Neural cell (in vitro differentiated cells): ENCODE data around the gene EEIG2. TPM values are rescaled to one million over a fixed set of nuclear protein-coding genes. Genes with fewer than 3 reads are reported as not detected.

Experiments used
- H2AFZ ChIP-seq: fragments of 200-600, 300-800 bp; sonication (generic), shearing (Covaris generic); 2 replicates; pipeline ENCODE4 v1.6.0; 2014; ENCODE audit warnings: low read depth, mild to moderate bottlenecking, antibody characterized with exemption, low read length, moderate library complexity
- H3F3A ChIP-seq: fragments of 200-600 bp; shearing (Covaris generic); 2 replicates; pipeline ENCODE4 v1.6.1; 2016; ENCODE audit warnings: mild to moderate bottlenecking, moderate library complexity, mixed read lengths, antibody characterized with exemption, low read length; ENCODE audit not compliant: insufficient read depth, poor library complexity, severe bottlenecking
- H3K27ac ChIP-seq: fragments of 200-600, 300-800 bp; sonication (generic), shearing (Covaris generic); 2 replicates; pipeline ENCODE4 v1.5.1; 2014; ENCODE audit warnings: mild to moderate bottlenecking, low read length, moderate library complexity
- H3K27me3 ChIP-seq: fragments of 300-800, 200-600 bp; sonication (generic), shearing (Covaris generic); 2 replicates; pipeline ENCODE4 v1.6.0; 2014; ENCODE audit warnings: mild to moderate bottlenecking, low read depth, low read length, moderate library complexity; ENCODE audit not compliant: insufficient read depth
- H3K36me3 ChIP-seq: fragments of 300-800, 200-600 bp; sonication (generic), shearing (Covaris generic); 2 replicates; pipeline ENCODE4 v1.5.1; 2014; ENCODE audit warnings: mild to moderate bottlenecking, antibody characterized with exemption, low read length, moderate library complexity; ENCODE audit not compliant: insufficient read depth
- H3K4me2 ChIP-seq: fragments of 300-800, 200-600 bp; sonication (generic), shearing (Covaris generic); 2 replicates; pipeline ENCODE4 v1.6.0; 2014; ENCODE audit warnings: mild to moderate bottlenecking, low read length
- H3K4me3 ChIP-seq: fragments of 300-800, 200-600 bp; sonication (generic), shearing (Covaris generic); 2 replicates; pipeline ENCODE4 v1.5.1; 2014; ENCODE audit warnings: mild to moderate bottlenecking, low read length, moderate library complexity
- H3K79me2 ChIP-seq: fragments of 200-600 bp; shearing (Covaris generic); replicated peaks from 2 replicates; pipeline ENCODE4 v1.6.0; 2014; ENCODE audit warnings: mild to moderate bottlenecking, low read length, moderate library complexity; ENCODE audit not compliant: insufficient read depth
- H3K9ac ChIP-seq: fragments of 300-800, 200-600 bp; sonication (generic), shearing (Covaris generic); 2 replicates; pipeline ENCODE4 v1.6.1; 2016; ENCODE audit warnings: mild to moderate bottlenecking, low read length, mixed read lengths
- H3K9me2 ChIP-seq: fragments of 200-600 bp; shearing (Covaris generic); 2 replicates; pipeline ENCODE4 v1.6.1; 2016; ENCODE audit warnings: mild to moderate bottlenecking, low read length, mixed read lengths; ENCODE audit not compliant: insufficient read depth
- H3K9me3 ChIP-seq: fragments of 200-600, 300-800 bp; sonication (generic), shearing (Covaris generic); 2 replicates; pipeline ENCODE4 v1.6.1; 2016; ENCODE audit warnings: mild to moderate bottlenecking, mixed run types, low read length, moderate library complexity, mixed read lengths
- H4K20me1 ChIP-seq: fragments of 200-600 bp; shearing (Covaris generic); 2 replicates; pipeline ENCODE4 v1.6.1; 2016; ENCODE audit warnings: mild to moderate bottlenecking, mixed run types; ENCODE audit not compliant: insufficient read depth
- EP300 ChIP-seq: fragments of 450-650 bp; conservative IDR thresholded peaks from 2 replicates; pipeline ENCODE4 v1.6.1; 2014; ENCODE audit warnings: antibody characterized with exemption, mild to moderate bottlenecking, moderate library complexity; ENCODE audit not compliant: poor library complexity, severe bottlenecking
- EZH2 ChIP-seq: fragments of 200-600, 300-800 bp; shearing (Covaris generic), sonication (generic); IDR thresholded peaks from 2 replicates; pipeline ENCODE4 v1.6.1; 2014; ENCODE audit warnings: antibody characterized with exemption, low read length, borderline replicate concordance, mild to moderate bottlenecking; ENCODE audit not compliant: insufficient read depth, poor library complexity, severe bottlenecking
- MXI1 ChIP-seq: fragments of 450-650 bp; conservative IDR thresholded peaks from 2 replicates; pipeline ENCODE4 v1.6.1; 2014; ENCODE audit warnings: antibody characterized with exemption, mild to moderate bottlenecking; ENCODE audit not compliant: poor library complexity, severe bottlenecking
- POLR2AphosphoS5 ChIP-seq: IDR thresholded peaks from 2 replicates; pipeline ENCODE4 v1.6.1; 2012
- RAD21 ChIP-seq: fragments of 450-650 bp; conservative IDR thresholded peaks from 2 replicates; pipeline ENCODE4 v1.6.1; 2014; ENCODE audit warnings: antibody characterized with exemption, mild to moderate bottlenecking, moderate library complexity
- SMC3 ChIP-seq: fragments of 450-650 bp; conservative IDR thresholded peaks from 2 replicates; pipeline ENCODE4 v1.6.1; 2014; ENCODE audit warnings: antibody characterized with exemption, mild to moderate bottlenecking, moderate library complexity; ENCODE audit not compliant: poor library complexity
- TAF1 ChIP-seq: IDR thresholded peaks from 2 replicates; pipeline ENCODE4 v1.6.1; 2012; ENCODE audit warnings: low read depth
- polyA minus RNA-seq: library from RNA; depleted of rRNA, polyadenylated mRNA; stranded (reverse); fragments of >200 nt; gene quantifications from 2 replicates; pipeline ENCODE4 v1.2.3, GENCODE V29; 2014
- polyA plus RNA-seq: library from polyadenylated mRNA; depleted of rRNA; stranded (reverse); fragments of >200 nt; gene quantifications from 2 replicates; pipeline ENCODE4 v1.2.3, GENCODE V29; 2014
- TF ChIP-seq, protein P1 (sequence below): fragments of 450-650 bp; IDR thresholded peaks from 2 replicates; pipeline ENCODE4 v1.5.1; 2014; ENCODE audit warnings: antibody characterized with exemption, mild to moderate bottlenecking, moderate library complexity; ENCODE audit not compliant: poor library complexity, severe bottlenecking
- TF ChIP-seq, protein P2 (sequence below): IDR thresholded peaks from 2 replicates; pipeline ENCODE4 v1.6.1; 2012; ENCODE audit warnings: borderline replicate concordance

The EEIG2 gene
- polyA plus RNA-seq (13.1 and 13.2 TPM in 2 replicates), polyA minus RNA-seq (20.5 and 21.0 TPM in 2 replicates)

- Histone ChIP-seq H3K9me2 (no peaks in the 10 kb centered on the region), H4K20me1 (no peaks in the 10 kb centered on the region), H3K27ac (no peak within 1 kb of the TSS), H3K9me3 (no peaks in the 10 kb centered on the region), H3K4me3 (peak within 1 kb of the TSS; percentile 84), H3K9ac (peak within 1 kb of the TSS; percentile 67), H2AFZ (peak within 1 kb of the TSS; percentile 43), H3K36me3 (no peaks in the 10 kb centered on the region), H3F3A (no peaks in the 10 kb centered on the region), H3K4me2 (peak within 1 kb of the TSS; percentile 94), H3K79me2 (peaks cover 10% of the 10 kb centered on the region), H3K27me3 (no peaks in the 10 kb centered on the region)
- TF ChIP-seq TAF1 (no peak), EP300 (peak; percentile 20), SMC3 (no peak), MXI1 (peak; percentile 48), POLR2AphosphoS5 (peak; percentile 67), RAD21 (peak; percentile 31), EZH2 (no peak)
- TF ChIP-seq, protein P1, sequence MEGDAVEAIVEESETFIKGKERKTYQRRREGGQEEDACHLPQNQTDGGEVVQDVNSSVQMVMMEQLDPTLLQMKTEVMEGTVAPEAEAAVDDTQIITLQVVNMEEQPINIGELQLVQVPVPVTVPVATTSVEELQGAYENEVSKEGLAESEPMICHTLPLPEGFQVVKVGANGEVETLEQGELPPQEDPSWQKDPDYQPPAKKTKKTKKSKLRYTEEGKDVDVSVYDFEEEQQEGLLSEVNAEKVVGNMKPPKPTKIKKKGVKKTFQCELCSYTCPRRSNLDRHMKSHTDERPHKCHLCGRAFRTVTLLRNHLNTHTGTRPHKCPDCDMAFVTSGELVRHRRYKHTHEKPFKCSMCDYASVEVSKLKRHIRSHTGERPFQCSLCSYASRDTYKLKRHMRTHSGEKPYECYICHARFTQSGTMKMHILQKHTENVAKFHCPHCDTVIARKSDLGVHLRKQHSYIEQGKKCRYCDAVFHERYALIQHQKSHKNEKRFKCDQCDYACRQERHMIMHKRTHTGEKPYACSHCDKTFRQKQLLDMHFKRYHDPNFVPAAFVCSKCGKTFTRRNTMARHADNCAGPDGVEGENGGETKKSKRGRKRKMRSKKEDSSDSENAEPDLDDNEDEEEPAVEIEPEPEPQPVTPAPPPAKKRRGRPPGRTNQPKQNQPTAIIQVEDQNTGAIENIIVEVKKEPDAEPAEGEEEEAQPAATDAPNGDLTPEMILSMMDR, result peak; percentile 88
- TF ChIP-seq, protein P2, sequence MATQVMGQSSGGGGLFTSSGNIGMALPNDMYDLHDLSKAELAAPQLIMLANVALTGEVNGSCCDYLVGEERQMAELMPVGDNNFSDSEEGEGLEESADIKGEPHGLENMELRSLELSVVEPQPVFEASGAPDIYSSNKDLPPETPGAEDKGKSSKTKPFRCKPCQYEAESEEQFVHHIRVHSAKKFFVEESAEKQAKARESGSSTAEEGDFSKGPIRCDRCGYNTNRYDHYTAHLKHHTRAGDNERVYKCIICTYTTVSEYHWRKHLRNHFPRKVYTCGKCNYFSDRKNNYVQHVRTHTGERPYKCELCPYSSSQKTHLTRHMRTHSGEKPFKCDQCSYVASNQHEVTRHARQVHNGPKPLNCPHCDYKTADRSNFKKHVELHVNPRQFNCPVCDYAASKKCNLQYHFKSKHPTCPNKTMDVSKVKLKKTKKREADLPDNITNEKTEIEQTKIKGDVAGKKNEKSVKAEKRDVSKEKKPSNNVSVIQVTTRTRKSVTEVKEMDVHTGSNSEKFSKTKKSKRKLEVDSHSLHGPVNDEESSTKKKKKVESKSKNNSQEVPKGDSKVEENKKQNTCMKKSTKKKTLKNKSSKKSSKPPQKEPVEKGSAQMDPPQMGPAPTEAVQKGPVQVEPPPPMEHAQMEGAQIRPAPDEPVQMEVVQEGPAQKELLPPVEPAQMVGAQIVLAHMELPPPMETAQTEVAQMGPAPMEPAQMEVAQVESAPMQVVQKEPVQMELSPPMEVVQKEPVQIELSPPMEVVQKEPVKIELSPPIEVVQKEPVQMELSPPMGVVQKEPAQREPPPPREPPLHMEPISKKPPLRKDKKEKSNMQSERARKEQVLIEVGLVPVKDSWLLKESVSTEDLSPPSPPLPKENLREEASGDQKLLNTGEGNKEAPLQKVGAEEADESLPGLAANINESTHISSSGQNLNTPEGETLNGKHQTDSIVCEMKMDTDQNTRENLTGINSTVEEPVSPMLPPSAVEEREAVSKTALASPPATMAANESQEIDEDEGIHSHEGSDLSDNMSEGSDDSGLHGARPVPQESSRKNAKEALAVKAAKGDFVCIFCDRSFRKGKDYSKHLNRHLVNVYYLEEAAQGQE, result no peak
Measured at GRCh38 chr1:108559215-108560186, at the start of gene EEIG2. EEIG2 (plus strand) TSS chr1:108560100; CDS start chr1:108560429, 329 bp downstream.

DNA sequence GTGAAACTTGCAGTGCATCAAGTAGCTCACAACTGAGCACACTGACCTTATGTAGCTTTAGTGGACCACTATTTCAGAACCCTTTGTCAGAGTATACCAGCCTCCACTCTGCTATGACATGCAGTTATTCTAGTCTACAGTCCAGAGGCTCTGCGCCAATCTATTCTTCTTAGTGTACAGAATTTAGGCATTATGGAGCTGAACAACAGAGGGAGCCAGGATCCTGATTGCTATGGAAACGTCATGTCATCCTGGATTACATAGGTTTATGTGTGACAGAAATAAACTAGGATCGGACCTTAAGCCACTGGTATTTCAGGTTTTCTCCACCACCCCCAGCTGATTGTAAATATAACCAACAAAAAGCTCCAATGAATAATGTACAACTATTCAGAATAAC lies 48.1 kb upstream of the EEIG2 start:
- TF ChIP-seq RAD21, result no peak
- no peak for TF ChIP-seq SMC3
- no peak for TF ChIP-seq EZH2
- TF ChIP-seq, protein P1, result peak; percentile 51
- TF ChIP-seq MXI1, result no peak
- no peak for TF ChIP-seq EP300
- H4K20me1 ChIP-seq, result no peaks in the 10 kb centered on the region
- H3K36me3 ChIP-seq, result no peaks in the 10 kb centered on the region
- H3F3A ChIP-seq, result no peaks in the 10 kb centered on the region
- H2AFZ ChIP-seq, result no peak overlapping the region
- no peaks in the 10 kb centered on the region for H3K9me2 ChIP-seq
- peak overlapping the region; percentile 5 for H3K27ac ChIP-seq
- no peaks in the 10 kb centered on the region for H3K9me3 ChIP-seq
- H3K27me3 ChIP-seq, result no peaks in the 10 kb centered on the region
- H3K9ac ChIP-seq, result no peak overlapping the region
- H3K79me2 ChIP-seq, result no peaks in the 10 kb centered on the region
- H3K4me3 ChIP-seq, result no peak overlapping the region
- no peak overlapping the region for H3K4me2 ChIP-seq
